Thymus (tissue), 11 donors: Measurements from ENCODE around the gene TMEM108. TPM values are rescaled to one million over a fixed set of nuclear protein-coding genes. Genes with fewer than 3 reads are reported as not detected.

Experiments
- DNase-seq, 9 donors: peaks; one replicate each; pipeline ENCODE4 v3.0.0-alpha.2; 2013; ENCODE audit warnings: low spot score in 9 of 9, low read depth in 6 of 9, missing footprints in 1 of 9
- H3K27ac ChIP-seq, 2 donors: one replicate each; pipeline ENCODE4 v1.5.1; 2013; ENCODE audit warnings: control low read depth in 1 of 2, low read depth in 1 of 2, low read length in 1 of 2, mild to moderate bottlenecking in 1 of 2, moderate library complexity in 1 of 2
- H3K27me3 ChIP-seq, 2 donors: one replicate each; pipeline ENCODE4 v1.5.1; 2013; ENCODE audit warnings: low read length in 1 of 2; ENCODE audit not compliant: control insufficient read depth in 2 of 2, insufficient read depth in 1 of 2
- H3K36me3 ChIP-seq, 2 donors: one replicate each; pipeline ENCODE4 v1.5.1; 2013; ENCODE audit warnings: low read length in 1 of 2, mild to moderate bottlenecking in 1 of 2, moderate library complexity in 1 of 2; ENCODE audit not compliant: control insufficient read depth in 2 of 2, insufficient read depth in 2 of 2
- H3K4me1 ChIP-seq, 2 donors: one replicate each; pipeline ENCODE4 v1.5.1; 2013; ENCODE audit warnings: low read length in 2 of 2; ENCODE audit not compliant: control insufficient read depth in 2 of 2, insufficient read depth in 2 of 2
- H3K4me3 ChIP-seq, 2 donors: one replicate each; pipeline ENCODE4 v1.5.1; 2013; ENCODE audit warnings: low read length in 2 of 2, control low read depth in 1 of 2, mild to moderate bottlenecking in 1 of 2
- H3K9me3 ChIP-seq, 2 donors: one replicate each; pipeline ENCODE4 v1.5.1; 2013; ENCODE audit warnings: low read length in 1 of 2, mild to moderate bottlenecking in 1 of 2; ENCODE audit not compliant: control insufficient read depth in 2 of 2, insufficient read depth in 1 of 2
- WGBS: extraction: QIAGEN DNeasy Blood & Tissue Kit; methylation state at CpG from one replicate; pipeline ENCODE4 v1.1.7; 2013; 5-methylcytosine and 5-hydroxymethylcytosine counted together
- polyA plus RNA-seq: library from polyadenylated mRNA; stranded (reverse); fragments of 200-250 nt; gene quantifications from one replicate; pipeline ENCODE4 v1.2.3, GENCODE V29; 2013
- total RNA-seq: library from RNA; stranded (reverse); fragments of 120-200 nt; gene quantifications from one replicate; pipeline ENCODE4 v1.2.4, GENCODE V29; 2013
- donor health status: healthy.

TMEM108 gene
- total and polyA plus RNA-seq, 2 donors, result 0.33 to 0.50 TPM

- no peaks in the 10 kb centered on the region for H3K36me3 ChIP-seq
- no peak overlapping the region for H3K4me3 ChIP-seq
- H3K27me3 ChIP-seq, result no peaks in the 10 kb centered on the region
- WGBS, result 84% methylated on average over 4 of the region's 4 CpGs
- no peak for DNase-seq
- H3K4me1 ChIP-seq, result no peaks in the 10 kb centered on the region
- H3K9me3 ChIP-seq, result no peaks in the 10 kb centered on the region
- H3K27ac ChIP-seq, result no peak overlapping the region
Observed at GRCh38 chr3:133256787-133257483, 218.7 kb downstream of the TMEM108 start.

GRCh38 chr3:133258358-133258757 lies 220.2 kb downstream of the TMEM108 start:
- H3K9me3 ChIP-seq, result no peaks in the 10 kb centered on the region
- no peaks in the 10 kb centered on the region for H3K27me3 ChIP-seq
- 94% methylated on average over 1 of the region's 1 CpG for WGBS
- no peak overlapping the region for H3K4me3 ChIP-seq
- no peak overlapping the region for H3K27ac ChIP-seq
- DNase-seq, result no peak
- no peaks in the 10 kb centered on the region for H3K36me3 ChIP-seq
- no peaks in the 10 kb centered on the region for H3K4me1 ChIP-seq

- 92% methylated on average over 4 of the region's 4 CpGs for WGBS
- Histone ChIP-seq H3K36me3 (no peaks in the 10 kb centered on the region), H3K27ac (no peak overlapping the region), H3K4me1 (no peaks in the 10 kb centered on the region), H3K27me3 (no peaks in the 10 kb centered on the region), H3K4me3 (no peak overlapping the region), H3K9me3 (no peaks in the 10 kb centered on the region)
- no peak for DNase-seq
Observed at GRCh38 chr3:133259767-133260166, 221.6 kb downstream of the TMEM108 start.

GRCh38 chr3:133262333-133262732 lies 224.1 kb downstream of the TMEM108 start:
- H3K9me3 ChIP-seq, result no peaks in the 10 kb centered on the region
- WGBS, result 96% methylated on average over 2 of the region's 2 CpGs
- no peak overlapping the region for H3K4me3 ChIP-seq
- H3K36me3 ChIP-seq, result no peaks in the 10 kb centered on the region
- no peaks in the 10 kb centered on the region for H3K4me1 ChIP-seq
- no peaks in the 10 kb centered on the region for H3K27me3 ChIP-seq
- DNase-seq, result no peak
- H3K27ac ChIP-seq, result no peak overlapping the region

GRCh38 chr3:133264920-133265319 lies 226.7 kb downstream of the TMEM108 start:
- 79% methylated on average over 3 of the region's 3 CpGs for WGBS
- no peak overlapping the region for H3K4me3 ChIP-seq
- DNase-seq, result no peak
- H3K27ac ChIP-seq, result no peak overlapping the region
- no peaks in the 10 kb centered on the region for H3K36me3 ChIP-seq
- no peaks in the 10 kb centered on the region for H3K27me3 ChIP-seq
- no peaks in the 10 kb centered on the region for H3K4me1 ChIP-seq
- H3K9me3 ChIP-seq, result no peaks in the 10 kb centered on the region

GRCh38 chr3:133268726-133269134 lies 230.5 kb downstream of the TMEM108 start:
- Histone ChIP-seq H3K9me3 (no peaks in the 10 kb centered on the region), H3K36me3 (no peaks in the 10 kb centered on the region), H3K27me3 (no peaks in the 10 kb centered on the region), H3K4me3 (no peak overlapping the region), H3K4me1 (no peaks in the 10 kb centered on the region), H3K27ac (no peak overlapping the region)
- no peak for DNase-seq
- WGBS, result 91% methylated on average over 1 of the region's 1 CpG

- no peak for DNase-seq
- Histone ChIP-seq H3K27ac (no peak overlapping the region), H3K9me3 (no peaks in the 10 kb centered on the region), H3K27me3 (no peaks in the 10 kb centered on the region), H3K4me3 (no peak overlapping the region), H3K36me3 (no peaks in the 10 kb centered on the region), H3K4me1 (no peaks in the 10 kb centered on the region)
- 84% methylated on average over 1 of the region's 1 CpG for WGBS
Observed at GRCh38 chr3:133269393-133269792, 231.2 kb downstream of the TMEM108 start.

GRCh38 chr3:133270631-133271030 lies 232.4 kb downstream of the TMEM108 start:
- Histone ChIP-seq H3K4me3 (no peak overlapping the region), H3K27ac (no peak overlapping the region), H3K4me1 (no peaks in the 10 kb centered on the region), H3K36me3 (no peaks in the 10 kb centered on the region), H3K9me3 (no peaks in the 10 kb centered on the region), H3K27me3 (no peaks in the 10 kb centered on the region)
- DNase-seq, result no peak
- WGBS, result 72% methylated on average over 1 of the region's 1 CpG

GRCh38 chr3:133271042-133271441 lies 232.9 kb downstream of the TMEM108 start:
- Histone ChIP-seq H3K9me3 (no peaks in the 10 kb centered on the region), H3K27me3 (no peaks in the 10 kb centered on the region), H3K36me3 (no peaks in the 10 kb centered on the region), H3K27ac (no peak overlapping the region), H3K4me3 (no peak overlapping the region), H3K4me1 (no peaks in the 10 kb centered on the region)
- no peak for DNase-seq
- 97% methylated on average over 3 of the region's 3 CpGs for WGBS
